Neural progenitor cell (in vitro differentiated cells): ENCODE measurements around the gene CASP14.

Experiments
- CTCF ChIP-seq: fragments of 200-600 bp; sonication (generic); IDR thresholded peaks from 2 replicates; pipeline ENCODE4 v1.5.1; 2017; ENCODE audit warnings: antibody characterized with exemption, mild to moderate bottlenecking
- EZH2 ChIP-seq: fragments of 200-600 bp; sonication (generic); IDR thresholded peaks from 2 replicates; pipeline ENCODE4 v1.6.1; 2017; ENCODE audit warnings: antibody characterized with exemption, mild to moderate bottlenecking, moderate library complexity

GRCh38 chr19:15042826-15043225 lies 6.5 kb upstream of the CASP14 start:
- TF ChIP-seq EZH2, result no peak
- TF ChIP-seq CTCF, result no peak
